HUDEP-2 (cell line): ENCODE measurements around the gene ADCK2.
"Not testable (repeated sequence)": the region's sequence is repeated elsewhere in the genome, so short reads cannot be mapped to it uniquely, and the experiment has no call there.

Experiments used
- DNase-seq, 76 experiments: peaks; one replicate each; lab custom pipeline; 2025; ENCODE audit not compliant: unreplicated experiment in 76 of 76; lab: John Stamatoyannopoulos, UW

Gene ADCK2

GRCh38 chr7:140672382-140673062 lies at the start of gene ADCK2:
Gene ADCK2 (plus strand): TSS chr7:140672945. CDS start chr7:140673331, 386 bp downstream.
- peak in 41 of 76 experiments; percentile 1 to 67 (median 38) for DNase-seq

GRCh38 chr7:140623980-140624379 lies 48.8 kb upstream of the ADCK2 start:
- DNase-seq, result no peak

GRCh38 chr7:140624392-140625191 lies 48.2 kb upstream of the ADCK2 start:
- no peak for DNase-seq

- DNase-seq, result not testable (repeated sequence)
Measured at GRCh38 chr7:140625192-140625558, 47.6 kb upstream of the ADCK2 start.

- DNase-seq, result no peak
Measured at GRCh38 chr7:140625908-140626868, 46.6 kb upstream of the ADCK2 start.

GRCh38 chr7:140631021-140631420 lies 41.7 kb upstream of the ADCK2 start:
- DNase-seq, result no peak

- DNase-seq, result no peak
Measured at GRCh38 chr7:140631602-140632001, 41.1 kb upstream of the ADCK2 start.

- DNase-seq, result no peak
Measured at GRCh38 chr7:140635345-140635744, 37.4 kb upstream of the ADCK2 start.

- no peak for DNase-seq
Measured at GRCh38 chr7:140635816-140636215, 36.9 kb upstream of the ADCK2 start.

GRCh38 chr7:140637400-140637799 lies 35.3 kb upstream of the ADCK2 start:
- no peak for DNase-seq

- no peak for DNase-seq
Measured at GRCh38 chr7:140638173-140638791, 34.5 kb upstream of the ADCK2 start.

- DNase-seq, result no peak
Measured at GRCh38 chr7:140639366-140640053, 33.2 kb upstream of the ADCK2 start.

- DNase-seq, result no peak
Measured at GRCh38 chr7:140640060-140640637, 32.6 kb upstream of the ADCK2 start.

- DNase-seq, result no peak
Measured at GRCh38 chr7:140640727-140641523, 31.8 kb upstream of the ADCK2 start, which contains the start of gene DENND2A. Gene DENND2A (minus strand): TSS chr7:140640813. CDS start chr7:140602397, 38,416 bp downstream.

GRCh38 chr7:140641524-140642195 lies 31.1 kb upstream of the ADCK2 start:
- DNase-seq, result no peak

GRCh38 chr7:140643416-140643815 lies 29.3 kb upstream of the ADCK2 start:
- DNase-seq, result no peak

GRCh38 chr7:140644761-140645160 lies 28.0 kb upstream of the ADCK2 start:
- DNase-seq, result not testable (repeated sequence)
